ENCODE data around the gene SELENOK. TPM values are rescaled to one million over a fixed set of nuclear protein-coding genes. Genes with fewer than 3 reads are reported as not detected.
A peak's percentile ranks its signal among the peaks of the same experiment; 100 is the strongest.

SELENOK gene
- total and polyA plus RNA-seq, 2 of the 13 experiments (the other 11 are each of a cell fraction or from before 2014, with no cell fraction given), result 67.0 to 81.0 TPM

- 0% methylated on average over 2 of the region's 2 CpGs for WGBS (ENCODE audit: low lambda C conversion rate)
- ATAC-seq (peak; percentile 67), FAIRE-seq (peak; percentile 78), DNase-seq (ENCODE audit: low spot score) (peak; percentile 25)
- H3K27ac ChIP-seq (ENCODE audit: extremely low read length, insufficient read depth, low read length), result no peak overlapping the region
- H3K4me2 ChIP-seq (ENCODE audit: low read depth, low read length), result no peak overlapping the region
- H4K20me1 ChIP-seq (ENCODE audit: insufficient read depth, low read length), result no peaks in the 10 kb centered on the region
- no peak overlapping the region for H2AFZ ChIP-seq (ENCODE audit: low read length)
- TF ChIP-seq SP140L (CRISPR knock-in tag; IDR thresholded peaks at IDR 0.05; ENCODE audit: borderline replicate concordance) (no peak), ARNTL (CRISPR knock-in tag; IDR thresholded peaks at IDR 0.05) (no peak), SMC3 (IDR thresholded peaks at IDR 0.05; ENCODE audit: low read length) (peak; percentile 48; the same call in 1 of the 2 replicates), CTCF (CRISPR knock-in tag; IDR thresholded peaks at IDR 0.05) (peak; percentile 79), ZNF512 (CRISPR knock-in tag; IDR thresholded peaks at IDR 0.05) (no peak), STAG1 (CRISPR knock-in tag; IDR thresholded peaks at IDR 0.05) (peak; percentile 74), FOXO4 (CRISPR knock-in tag; conservative IDR thresholded peaks at IDR 0.05) (0 out of 2 replicates have a peak, but pooled peaks have one; percentile 29)
- TF ChIP-seq, protein P1, sequence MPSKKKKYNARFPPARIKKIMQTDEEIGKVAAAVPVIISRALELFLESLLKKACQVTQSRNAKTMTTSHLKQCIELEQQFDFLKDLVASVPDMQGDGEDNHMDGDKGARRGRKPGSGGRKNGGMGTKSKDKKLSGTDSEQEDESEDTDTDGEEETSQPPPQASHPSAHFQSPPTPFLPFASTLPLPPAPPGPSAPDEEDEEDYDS (CRISPR knock-in tag; IDR thresholded peaks at IDR 0.05), result no peak
- H3K4me3 ChIP-seq (replicated peaks in 1 of 3; ENCODE audit: insufficient read depth in 1 of 3, low read depth in 2 of 3, low read length in 3 of 3), result no peak overlapping the region
- no peaks in the 10 kb centered on the region for H3K79me2 ChIP-seq (ENCODE audit: insufficient read depth, low read length)
- BruUV-seq (replicated peaks), result no TSS peak
- CTCF ChIA-PET (ENCODE audit: low intra/inter-chr PET ratio, low total read pairs), result interaction anchor here (1.3 kb wide), 1 partner anchor 436 kb away, joined by 3 read pairs; no protein-coding TSS in a partner anchor
- peaks cover 9% of the 10 kb centered on the region for H3K9me3 ChIP-seq (ENCODE audit: low read length)
- POLR2A ChIA-PET, result no interaction called here
- H3K27me3 ChIP-seq (ENCODE audit: control insufficient read depth in 1 of 2, insufficient read depth in 2 of 2, low read length in 2 of 2), result no peaks in the 10 kb centered on the region; a peak in 2 of 5 replicates
- no peaks in the 10 kb centered on the region for H3K36me3 ChIP-seq (replicated peaks in 1 of 2; ENCODE audit: control insufficient read depth in 1 of 2, insufficient read depth in 2 of 2, low read length in 2 of 2)
- H3K4me1 ChIP-seq (ENCODE audit: insufficient read depth, low read length), result no peaks in the 10 kb centered on the region
- no peak overlapping the region for H3K9ac ChIP-seq (ENCODE audit: insufficient read depth, low read depth, low read length)
- in situ Hi-C loops (cut with HindIII; ENCODE audit: extremely low pct_ligation_motif_present, low pct_unique_long_range_greater_than_20kb) (loop anchor here (10.0 kb wide), 1 partner anchor 436 kb away; no protein-coding TSS in a partner anchor), intact Hi-C loops (cut with micrococcal nuclease; ENCODE audit: unreplicated experiment) (loop anchor here (5.0 kb wide), 1 partner anchor 489 kb away; no protein-coding TSS in a partner anchor)
Measured at GRCh38 chr3:53938645-53939044, 47.0 kb upstream of the SELENOK start.
